Measurements from ENCODE around the gene ACP7. TPM values are rescaled to one million over a fixed set of nuclear protein-coding genes. Genes with fewer than 3 reads are reported as not detected.
"Not testable (repeated sequence)": the region's sequence is repeated elsewhere in the genome, so short reads cannot be mapped to it uniquely, and the experiment has no call there.

ACP7 gene
- total RNA-seq, 1 experiment from 2014 or later, result 0.11 TPM

DNA sequence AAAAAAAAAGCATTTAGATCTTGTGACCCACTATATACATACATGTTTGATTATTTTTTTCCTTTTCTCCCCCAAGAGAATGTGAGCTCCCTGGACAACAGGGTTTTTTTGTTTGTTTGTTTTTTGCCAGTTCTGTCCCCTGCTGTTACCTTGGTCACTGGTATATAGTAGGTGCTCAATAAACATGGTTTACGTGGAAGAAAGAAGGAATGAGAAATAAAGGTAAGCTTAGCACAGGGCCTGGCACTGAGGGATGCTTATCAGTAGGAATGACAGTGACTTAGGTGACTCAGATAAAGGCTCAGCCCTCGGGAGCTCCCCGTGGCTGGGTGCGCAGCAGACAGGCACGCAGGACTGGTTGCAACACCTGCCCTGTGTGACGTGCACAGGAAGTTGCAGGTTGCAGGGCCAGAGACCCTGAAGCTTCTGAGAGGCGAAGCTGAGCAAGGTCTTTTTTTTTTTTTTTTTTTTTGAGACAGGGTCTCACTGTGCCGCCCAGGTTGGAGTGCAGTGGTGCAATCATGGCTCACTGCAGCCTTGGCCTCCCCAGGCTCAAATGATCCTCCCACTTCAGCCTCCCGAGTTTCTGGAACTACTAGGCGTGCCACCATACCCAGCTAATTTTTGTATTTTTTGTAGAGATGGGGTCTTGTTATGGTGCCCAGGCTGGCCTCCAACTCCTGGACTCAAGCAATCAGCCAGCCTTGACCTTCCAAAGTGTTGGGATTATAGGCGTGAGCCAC, 31.1 kb downstream of the ACP7 start:
- TF ChIP-seq, protein P1, sequence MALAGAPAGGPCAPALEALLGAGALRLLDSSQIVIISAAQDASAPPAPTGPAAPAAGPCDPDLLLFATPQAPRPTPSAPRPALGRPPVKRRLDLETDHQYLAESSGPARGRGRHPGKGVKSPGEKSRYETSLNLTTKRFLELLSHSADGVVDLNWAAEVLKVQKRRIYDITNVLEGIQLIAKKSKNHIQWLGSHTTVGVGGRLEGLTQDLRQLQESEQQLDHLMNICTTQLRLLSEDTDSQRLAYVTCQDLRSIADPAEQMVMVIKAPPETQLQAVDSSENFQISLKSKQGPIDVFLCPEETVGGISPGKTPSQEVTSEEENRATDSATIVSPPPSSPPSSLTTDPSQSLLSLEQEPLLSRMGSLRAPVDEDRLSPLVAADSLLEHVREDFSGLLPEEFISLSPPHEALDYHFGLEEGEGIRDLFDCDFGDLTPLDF (CRISPR knock-in tag; IDR thresholded peaks at IDR 0.05), result no peak
- TF ChIP-seq HMGA2 (CRISPR knock-in tag; IDR thresholded peaks at IDR 0.05), result no peak
- TF ChIP-seq, protein P2, sequence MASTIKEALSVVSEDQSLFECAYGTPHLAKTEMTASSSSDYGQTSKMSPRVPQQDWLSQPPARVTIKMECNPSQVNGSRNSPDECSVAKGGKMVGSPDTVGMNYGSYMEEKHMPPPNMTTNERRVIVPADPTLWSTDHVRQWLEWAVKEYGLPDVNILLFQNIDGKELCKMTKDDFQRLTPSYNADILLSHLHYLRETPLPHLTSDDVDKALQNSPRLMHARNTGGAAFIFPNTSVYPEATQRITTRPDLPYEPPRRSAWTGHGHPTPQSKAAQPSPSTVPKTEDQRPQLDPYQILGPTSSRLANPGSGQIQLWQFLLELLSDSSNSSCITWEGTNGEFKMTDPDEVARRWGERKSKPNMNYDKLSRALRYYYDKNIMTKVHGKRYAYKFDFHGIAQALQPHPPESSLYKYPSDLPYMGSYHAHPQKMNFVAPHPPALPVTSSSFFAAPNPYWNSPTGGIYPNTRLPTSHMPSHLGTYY (CRISPR knock-in tag; IDR thresholded peaks at IDR 0.05), result no peak
- TF ChIP-seq, protein P3, sequence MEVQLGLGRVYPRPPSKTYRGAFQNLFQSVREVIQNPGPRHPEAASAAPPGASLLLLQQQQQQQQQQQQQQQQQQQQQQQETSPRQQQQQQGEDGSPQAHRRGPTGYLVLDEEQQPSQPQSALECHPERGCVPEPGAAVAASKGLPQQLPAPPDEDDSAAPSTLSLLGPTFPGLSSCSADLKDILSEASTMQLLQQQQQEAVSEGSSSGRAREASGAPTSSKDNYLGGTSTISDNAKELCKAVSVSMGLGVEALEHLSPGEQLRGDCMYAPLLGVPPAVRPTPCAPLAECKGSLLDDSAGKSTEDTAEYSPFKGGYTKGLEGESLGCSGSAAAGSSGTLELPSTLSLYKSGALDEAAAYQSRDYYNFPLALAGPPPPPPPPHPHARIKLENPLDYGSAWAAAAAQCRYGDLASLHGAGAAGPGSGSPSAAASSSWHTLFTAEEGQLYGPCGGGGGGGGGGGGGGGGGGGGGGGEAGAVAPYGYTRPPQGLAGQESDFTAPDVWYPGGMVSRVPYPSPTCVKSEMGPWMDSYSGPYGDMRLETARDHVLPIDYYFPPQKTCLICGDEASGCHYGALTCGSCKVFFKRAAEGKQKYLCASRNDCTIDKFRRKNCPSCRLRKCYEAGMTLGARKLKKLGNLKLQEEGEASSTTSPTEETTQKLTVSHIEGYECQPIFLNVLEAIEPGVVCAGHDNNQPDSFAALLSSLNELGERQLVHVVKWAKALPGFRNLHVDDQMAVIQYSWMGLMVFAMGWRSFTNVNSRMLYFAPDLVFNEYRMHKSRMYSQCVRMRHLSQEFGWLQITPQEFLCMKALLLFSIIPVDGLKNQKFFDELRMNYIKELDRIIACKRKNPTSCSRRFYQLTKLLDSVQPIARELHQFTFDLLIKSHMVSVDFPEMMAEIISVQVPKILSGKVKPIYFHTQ (CRISPR knock-in tag; IDR thresholded peaks at IDR 0.05), result no peak
- TF ChIP-seq JUN (CRISPR knock-in tag; IDR thresholded peaks at IDR 0.05), result no peak
- no peak for TF ChIP-seq NFYB (CRISPR knock-in tag; conservative IDR thresholded peaks at IDR 0.05; ENCODE audit: low read depth)
- TF ChIP-seq SOX15 (CRISPR knock-in tag; IDR thresholded peaks at IDR 0.05), result no peak
- TF ChIP-seq PRRX2 (CRISPR knock-in tag; IDR thresholded peaks at IDR 0.05), result no peak
- TF ChIP-seq, protein P4, sequence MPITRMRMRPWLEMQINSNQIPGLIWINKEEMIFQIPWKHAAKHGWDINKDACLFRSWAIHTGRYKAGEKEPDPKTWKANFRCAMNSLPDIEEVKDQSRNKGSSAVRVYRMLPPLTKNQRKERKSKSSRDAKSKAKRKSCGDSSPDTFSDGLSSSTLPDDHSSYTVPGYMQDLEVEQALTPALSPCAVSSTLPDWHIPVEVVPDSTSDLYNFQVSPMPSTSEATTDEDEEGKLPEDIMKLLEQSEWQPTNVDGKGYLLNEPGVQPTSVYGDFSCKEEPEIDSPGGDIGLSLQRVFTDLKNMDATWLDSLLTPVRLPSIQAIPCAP (CRISPR knock-in tag; IDR thresholded peaks at IDR 0.05), result no peak
- TF ChIP-seq, protein P5, sequence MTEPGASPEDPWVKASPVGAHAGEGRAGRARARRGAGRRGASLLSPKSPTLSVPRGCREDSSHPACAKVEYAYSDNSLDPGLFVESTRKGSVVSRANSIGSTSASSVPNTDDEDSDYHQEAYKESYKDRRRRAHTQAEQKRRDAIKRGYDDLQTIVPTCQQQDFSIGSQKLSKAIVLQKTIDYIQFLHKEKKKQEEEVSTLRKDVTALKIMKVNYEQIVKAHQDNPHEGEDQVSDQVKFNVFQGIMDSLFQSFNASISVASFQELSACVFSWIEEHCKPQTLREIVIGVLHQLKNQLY (CRISPR knock-in tag; IDR thresholded peaks at IDR 0.05), result no peak
- TF ChIP-seq RELA (CRISPR knock-in tag; IDR thresholded peaks at IDR 0.05; ENCODE audit: borderline replicate concordance), result no peak
- no peak for TF ChIP-seq NR1H2 (CRISPR knock-in tag; IDR thresholded peaks at IDR 0.05)
- TF ChIP-seq TP53 (CRISPR knock-in tag; IDR thresholded peaks at IDR 0.05), result no peak
- TF ChIP-seq FOXK1 (CRISPR knock-in tag; IDR thresholded peaks at IDR 0.05), result no peak
- no peak for TF ChIP-seq ZNF416 (CRISPR knock-in tag; IDR thresholded peaks at IDR 0.05)
- no peak for TF ChIP-seq GABPB1 (CRISPR knock-in tag; IDR thresholded peaks at IDR 0.05)
- TF ChIP-seq FOXJ3 (CRISPR knock-in tag; IDR thresholded peaks at IDR 0.05; ENCODE audit: borderline replicate concordance), result no peak
- TF ChIP-seq, protein P6, sequence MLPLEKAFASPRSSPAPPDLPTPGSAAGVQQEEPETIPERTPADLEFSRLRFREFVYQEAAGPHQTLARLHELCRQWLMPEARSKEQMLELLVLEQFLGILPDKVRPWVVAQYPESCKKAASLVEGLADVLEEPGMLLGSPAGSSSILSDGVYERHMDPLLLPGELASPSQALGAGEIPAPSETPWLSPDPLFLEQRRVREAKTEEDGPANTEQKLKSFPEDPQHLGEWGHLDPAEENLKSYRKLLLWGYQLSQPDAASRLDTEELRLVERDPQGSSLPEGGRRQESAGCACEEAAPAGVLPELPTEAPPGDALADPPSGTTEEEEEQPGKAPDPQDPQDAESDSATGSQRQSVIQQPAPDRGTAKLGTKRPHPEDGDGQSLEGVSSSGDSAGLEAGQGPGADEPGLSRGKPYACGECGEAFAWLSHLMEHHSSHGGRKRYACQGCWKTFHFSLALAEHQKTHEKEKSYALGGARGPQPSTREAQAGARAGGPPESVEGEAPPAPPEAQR (CRISPR knock-in tag; IDR thresholded peaks at IDR 0.05), result no peak
- TF ChIP-seq ZNF396 (CRISPR knock-in tag; IDR thresholded peaks at IDR 0.05; ENCODE audit: borderline replicate concordance), result no peak
- Mint-ChIP-seq H3K27ac (no peak overlapping the region), H3K9me3 (no peaks in the 10 kb centered on the region), H3K36me3 (no peaks in the 10 kb centered on the region), H3K27me3 (ENCODE audit: low read depth) (no peaks in the 10 kb centered on the region), H3K4me1 (peaks cover 6% of the 10 kb centered on the region), H3K4me3 (no peak overlapping the region)
- ChIA-PET CTCF (interaction anchor here (0.6 to 1.3 kb wide), 2 partner anchors 97 to 213 kb away, joined by 3 read pairs; no protein-coding TSS in a partner anchor), POLR2A (no interaction called here)
- ATAC-seq, result no peak
- no peak for DNase-seq (ENCODE audit: low spot score)

DNA sequence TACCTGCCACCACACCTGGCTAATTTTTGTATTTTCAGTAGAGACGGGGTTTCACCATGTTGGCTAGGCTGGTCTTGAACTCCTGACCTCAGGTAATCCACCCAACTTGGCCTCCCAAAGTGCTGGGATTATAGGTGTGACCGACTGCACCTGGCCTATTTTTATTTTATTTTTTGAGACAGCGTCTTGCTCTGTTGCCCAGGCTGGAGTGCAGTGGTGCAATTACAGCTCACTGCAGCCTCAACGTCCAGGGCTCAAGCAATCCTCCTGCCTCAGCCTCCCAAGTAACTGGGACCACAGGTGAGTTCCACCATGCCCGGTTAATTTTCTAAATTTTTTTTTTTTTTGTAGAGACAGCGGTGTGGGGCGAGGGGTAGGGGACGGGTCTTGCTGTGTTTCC, 32.9 kb downstream of the ACP7 start:
- ATAC-seq; H3K4me3 Mint-ChIP-seq; H3K9me3 Mint-ChIP-seq; H3K36me3 Mint-ChIP-seq; H3K27me3 Mint-ChIP-seq (ENCODE audit: low read depth); H3K4me1 Mint-ChIP-seq; DNase-seq (ENCODE audit: low spot score); POLR2A ChIA-PET; H3K27ac Mint-ChIP-seq: not testable (repeated sequence)
- CTCF ChIA-PET, result interaction anchor here (0.7 kb wide), 1 partner anchor 80 kb away, joined by 4 read pairs; no protein-coding TSS in a partner anchor
